CD14-positive monocyte (primary cell): ENCODE results near the gene CHIC1. TPM values are rescaled to one million over a fixed set of nuclear protein-coding genes. Genes with fewer than 3 reads are reported as not detected.
"Not testable (repeated sequence)": the region's sequence is repeated elsewhere in the genome, so short reads cannot be mapped to it uniquely, and the experiment has no call there.

Experiments used
- DNase-seq, 3 donors: peaks; one replicate each; pipeline ENCODE4 v3.0.0-alpha.2; 2011 to 2022
- H2AFZ ChIP-seq: 2 replicates; pipeline ENCODE4 v1.6.0; 2012; ENCODE audit warnings: mild to moderate bottlenecking, low read depth, low read length, inconsistent platforms; ENCODE audit not compliant: insufficient read depth, poor library complexity, severe bottlenecking
- H3K27ac ChIP-seq, 2 donors: 1 replicate in 1 of 2; 2 replicates in 1 of 2; pipeline ENCODE4 v1.5.1; 2012 to 2013; ENCODE audit warnings: low read length in 2 of 2, control low read depth in 1 of 2, inconsistent platforms in 1 of 2, low read depth in 1 of 2, mild to moderate bottlenecking in 1 of 2
- H3K27me3 ChIP-seq, 2 donors: one replicate each; pipeline versions ENCODE4 v1.6.0 to v1.6.1; 2011 to 2013; ENCODE audit warnings: low read length in 2 of 2; ENCODE audit not compliant: control insufficient read depth in 2 of 2, insufficient read depth in 2 of 2
- H3K36me3 ChIP-seq, 2 donors: replicated peaks in 1 of 2; 1 replicate in 1 of 2; 2 replicates in 1 of 2; pipeline versions ENCODE4 v1.5.1 to v1.6.1; 2012 to 2013; ENCODE audit warnings: low read length in 2 of 2, control low read depth in 1 of 2, inconsistent platforms in 1 of 2, mild to moderate bottlenecking in 1 of 2; ENCODE audit not compliant: insufficient read depth in 2 of 2, control insufficient read depth in 1 of 2
- H3K4me1 ChIP-seq, 2 donors: 1 replicate in 1 of 2; 2 replicates in 1 of 2; pipeline versions ENCODE4 v1.5.1 to v1.6.1; 2012 to 2013; ENCODE audit warnings: low read length in 2 of 2, control low read depth in 1 of 2, inconsistent platforms in 1 of 2, mild to moderate bottlenecking in 1 of 2, moderate library complexity in 1 of 2; ENCODE audit not compliant: insufficient read depth in 2 of 2, control insufficient read depth in 1 of 2
- H3K4me2 ChIP-seq: replicated peaks from 2 replicates; pipeline ENCODE3; 2012; ENCODE audit warnings: low read length, moderate library complexity, mild to moderate bottlenecking; ENCODE audit not compliant: poor library complexity, severe bottlenecking; ENCODE audit errors: extremely low read depth
- H3K4me3 ChIP-seq, 3 experiments: fragments of 200-600 bp in 1 of 3; sonication (generic) in 1 of 3; replicated peaks in 1 of 3; 1 replicate in 2 of 3; 2 replicates in 1 of 3; pipeline ENCODE4 v1.5.1; 2011 to 2013; ENCODE audit warnings: low read length in 3 of 3, mild to moderate bottlenecking in 3 of 3, control low read depth in 2 of 3, low read depth in 2 of 3, inconsistent platforms in 1 of 3, moderate library complexity in 1 of 3
- H3K79me2 ChIP-seq: 2 replicates; pipeline ENCODE4 v1.6.0; 2012; ENCODE audit warnings: mild to moderate bottlenecking, control low read depth, inconsistent platforms, low read length, moderate library complexity; ENCODE audit not compliant: insufficient read depth
- H3K9ac ChIP-seq: 2 replicates; pipeline ENCODE4 v1.6.0; 2017; ENCODE audit warnings: low read length, mild to moderate bottlenecking; ENCODE audit not compliant: insufficient read depth, poor library complexity, severe bottlenecking
- H3K9me3 ChIP-seq, 2 donors: replicated peaks in 1 of 2; 1 replicate in 1 of 2; 2 replicates in 1 of 2; pipeline versions ENCODE4 v1.5.1 to v1.6.1; 2012 to 2013; ENCODE audit warnings: low read length in 2 of 2, control low read depth in 1 of 2; ENCODE audit not compliant: control insufficient read depth in 1 of 2, insufficient read depth in 1 of 2
- H4K20me1 ChIP-seq: 2 replicates; pipeline ENCODE4 v1.6.0; 2012; ENCODE audit warnings: mild to moderate bottlenecking, low read length, control low read depth, moderate library complexity; ENCODE audit not compliant: insufficient read depth
- H3K27ac Mint-ChIP-seq, 7 donors: one replicate each; pipeline ENCODE4 v1.8.0; 2020; ENCODE audit warnings: mild to moderate bottlenecking in 7 of 7, mixed read lengths in 7 of 7, moderate library complexity in 6 of 7, inconsistent platforms in 2 of 7
- H3K27me3 Mint-ChIP-seq, 3 donors: one replicate each; pipeline ENCODE4 v1.8.0; 2021 to 2022; ENCODE audit warnings: low read depth in 3 of 3, mild to moderate bottlenecking in 3 of 3, mixed read lengths in 3 of 3, moderate library complexity in 3 of 3, inconsistent platforms in 1 of 3
- H3K36me3 Mint-ChIP-seq, 2 donors: one replicate each; pipeline ENCODE4 v1.8.0; 2020; ENCODE audit warnings: mixed read lengths in 2 of 2, inconsistent platforms in 1 of 2, mild to moderate bottlenecking in 1 of 2
- H3K4me1 Mint-ChIP-seq: one replicate; pipeline ENCODE4 v1.8.0; 2020; ENCODE audit warnings: mild to moderate bottlenecking, mixed read lengths
- H3K4me3 Mint-ChIP-seq, 2 donors: one replicate each; pipeline ENCODE4 v1.8.0; 2020; ENCODE audit warnings: mild to moderate bottlenecking in 2 of 2, mixed read lengths in 2 of 2, moderate library complexity in 1 of 2
- H3K9me3 Mint-ChIP-seq, 7 donors: one replicate each; pipeline ENCODE4 v1.8.0; 2020 to 2022; ENCODE audit warnings: mixed read lengths in 7 of 7, mild to moderate bottlenecking in 6 of 7, moderate library complexity in 6 of 7, inconsistent platforms in 2 of 7
- WGBS: methylation state at CpG from one replicate; pipeline ENCODE4 v1.1.5; 2013; ENCODE audit warnings: missing lambda C conversion rate; ENCODE audit not compliant: insufficient coverage; 5-methylcytosine and 5-hydroxymethylcytosine counted together
- intact Hi-C, 2 donors: fragments of 100-400 bp; cut with micrococcal nuclease; formaldehyde crosslinking; loops; one replicate each; pipeline versions ENCODE4 v1.15.0 to v1.15.1; 2023
- polyA plus RNA-seq, 3 donors: library from polyadenylated mRNA; depleted of rRNA in 1 of 3; unstranded in 2 of 3; stranded (reverse) in 1 of 3; fragments of 300-500 nt in 2 of 3; fragments of >200 nt in 1 of 3; fragmentation: Illumina TruSeq in 2 of 3; gene quantifications; 1 replicate in 2 of 3; 2 replicates in 1 of 3; pipeline ENCODE4 v1.2.3, GENCODE V29; 2012 to 2021
- TF ChIP-seq, protein P1 (sequence below): fragments of 200-600 bp; IDR thresholded peaks from one replicate; pipeline ENCODE4 v1.8.0; 2022; ENCODE audit warnings: antibody characterized with exemption, mild to moderate bottlenecking

Gene CHIC1
- polyA plus RNA-seq, 3 donors, result 0.21 to 0.51 (median 0.28) TPM

DNA sequence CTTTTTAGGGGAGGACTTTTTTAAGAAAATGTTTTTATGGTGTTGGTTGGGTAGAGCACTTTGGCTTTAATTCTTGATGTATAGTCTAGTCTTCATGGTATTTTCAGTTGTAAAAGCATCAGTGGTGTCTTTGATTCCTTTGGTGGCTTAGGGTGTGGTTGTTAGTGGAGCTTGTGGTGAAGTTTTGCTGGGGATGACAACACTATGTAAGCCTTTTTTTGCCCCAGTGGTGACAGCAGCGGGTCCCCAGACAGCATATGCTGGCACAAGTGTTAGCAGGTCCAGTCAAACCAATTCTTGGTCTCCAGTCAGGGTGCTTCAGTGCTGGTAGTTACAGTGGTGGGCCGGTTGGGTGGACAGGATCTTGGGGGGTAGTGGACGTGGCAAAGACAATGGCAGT, 52.0 kb downstream of the CHIC1 start:
- Mint-ChIP-seq H3K4me3 (no peak overlapping the region), H3K36me3 (no peaks in the 10 kb centered on the region), H3K27me3 (no peaks in the 10 kb centered on the region), H3K9me3 (peaks cover 11 to 30% (median 18%) of the 10 kb centered on the region in 7 donors), H3K27ac (no peak overlapping the region), H3K4me1 (no peaks in the 10 kb centered on the region)
- H3K27ac ChIP-seq, result no peak overlapping the region
- H3K36me3 ChIP-seq, result no peaks in the 10 kb centered on the region
- no peak overlapping the region for H3K9ac ChIP-seq
- H3K9me3 ChIP-seq, result peaks cover 12 to 19% of the 10 kb centered on the region in 2 donors
- H3K4me3 ChIP-seq, result no peak overlapping the region
- TF ChIP-seq, protein P1, sequence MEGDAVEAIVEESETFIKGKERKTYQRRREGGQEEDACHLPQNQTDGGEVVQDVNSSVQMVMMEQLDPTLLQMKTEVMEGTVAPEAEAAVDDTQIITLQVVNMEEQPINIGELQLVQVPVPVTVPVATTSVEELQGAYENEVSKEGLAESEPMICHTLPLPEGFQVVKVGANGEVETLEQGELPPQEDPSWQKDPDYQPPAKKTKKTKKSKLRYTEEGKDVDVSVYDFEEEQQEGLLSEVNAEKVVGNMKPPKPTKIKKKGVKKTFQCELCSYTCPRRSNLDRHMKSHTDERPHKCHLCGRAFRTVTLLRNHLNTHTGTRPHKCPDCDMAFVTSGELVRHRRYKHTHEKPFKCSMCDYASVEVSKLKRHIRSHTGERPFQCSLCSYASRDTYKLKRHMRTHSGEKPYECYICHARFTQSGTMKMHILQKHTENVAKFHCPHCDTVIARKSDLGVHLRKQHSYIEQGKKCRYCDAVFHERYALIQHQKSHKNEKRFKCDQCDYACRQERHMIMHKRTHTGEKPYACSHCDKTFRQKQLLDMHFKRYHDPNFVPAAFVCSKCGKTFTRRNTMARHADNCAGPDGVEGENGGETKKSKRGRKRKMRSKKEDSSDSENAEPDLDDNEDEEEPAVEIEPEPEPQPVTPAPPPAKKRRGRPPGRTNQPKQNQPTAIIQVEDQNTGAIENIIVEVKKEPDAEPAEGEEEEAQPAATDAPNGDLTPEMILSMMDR, result no peak
- H3K4me2 ChIP-seq, result no peak overlapping the region
- 100% methylated on average over 2 of the region's 3 CpGs for WGBS
- intact Hi-C loops, result no loop called here
- H3K79me2 ChIP-seq, result no peaks in the 10 kb centered on the region
- no peaks in the 10 kb centered on the region for H4K20me1 ChIP-seq
- H3K27me3 ChIP-seq, result no peaks in the 10 kb centered on the region
- no peak for DNase-seq
- H2AFZ ChIP-seq, result no peak overlapping the region
- H3K4me1 ChIP-seq, result no peaks in the 10 kb centered on the region

DNA sequence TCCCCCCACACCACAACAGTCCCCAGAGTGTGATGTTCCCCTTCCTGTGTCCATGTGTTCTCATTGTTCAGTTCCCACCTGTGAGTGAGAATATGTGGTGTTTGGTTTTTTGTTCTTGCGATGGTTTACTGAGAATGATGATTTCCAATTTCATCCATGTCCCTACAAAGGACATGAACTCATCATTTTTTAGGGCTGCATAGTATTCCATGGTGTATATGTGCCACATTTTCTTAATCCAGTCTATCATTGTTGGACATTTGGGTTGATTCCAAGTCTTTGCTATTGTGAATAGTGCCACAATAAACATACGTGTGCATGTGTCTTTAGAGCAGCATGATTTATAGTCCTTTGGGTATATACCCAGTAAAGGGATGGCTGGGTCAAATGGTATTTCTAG, 78.7 kb downstream of the CHIC1 start:
- intact Hi-C loops, H3K4me3 Mint-ChIP-seq: not testable (repeated sequence)

More for the DNA sequence above, 78.7 kb downstream of the CHIC1 start:
- H3K27ac Mint-ChIP-seq, H3K27me3 ChIP-seq, H3K27me3 Mint-ChIP-seq, H3K36me3 ChIP-seq, H3K4me3 ChIP-seq, H3K4me2 ChIP-seq, H4K20me1 ChIP-seq, H2AFZ ChIP-seq, H3K4me1 ChIP-seq, H3K79me2 ChIP-seq, H3K4me1 Mint-ChIP-seq, H3K27ac ChIP-seq, DNase-seq, H3K9ac ChIP-seq, H3K36me3 Mint-ChIP-seq: not testable (repeated sequence)
- no CpG with 5 or more reads among the region's 2 CpGs for WGBS
- peaks cover 6 to 25% of the 10 kb centered on the region in 2 donors for H3K9me3 ChIP-seq
- H3K9me3 Mint-ChIP-seq, result peaks cover 15 to 27% (median 19%) of the 10 kb centered on the region in 7 donors
